Lower lobe of right lung (tissue), 2 donors: ENCODE results near the gene TERT. TPM values are rescaled to one million over a fixed set of nuclear protein-coding genes. Genes with fewer than 3 reads are reported as not detected.

Experiments
- ATAC-seq, 2 donors: fragments of 200-7000 bp; cut with Tn5 transposase; one replicate each; pipeline ENCODE4 v1.9.1; 2020 to 2022; ENCODE audit warnings: mild to moderate bottlenecking in 2 of 2, moderate library complexity in 2 of 2
- DNase-seq: peaks from one replicate; pipeline ENCODE4 v3.0.0-alpha.2; 2020
- H3K27ac ChIP-seq: fragments of 200-600 bp; one replicate; pipeline ENCODE4 v1.8.0; 2022
- H3K27me3 ChIP-seq: fragments of 200-600 bp; one replicate; pipeline ENCODE4 v1.8.0; 2022; ENCODE audit warnings: low read depth
- H3K36me3 ChIP-seq: fragments of 200-600 bp; one replicate; pipeline ENCODE4 v1.8.0; 2022; ENCODE audit warnings: mild to moderate bottlenecking
- H3K4me1 ChIP-seq: fragments of 200-600 bp; one replicate; pipeline ENCODE4 v1.8.0; 2022
- H3K4me3 ChIP-seq: fragments of 200-600 bp; one replicate; pipeline ENCODE4 v1.8.0; 2022; ENCODE audit warnings: mild to moderate bottlenecking
- H3K9me3 ChIP-seq: fragments of 200-600 bp; one replicate; pipeline ENCODE4 v1.8.0; 2022
- CTCF ChIP-seq: fragments of 200-600 bp; IDR thresholded peaks from one replicate; pipeline ENCODE4 v1.8.0; 2022; ENCODE audit warnings: antibody characterized with exemption, mild to moderate bottlenecking
- intact Hi-C: fragments of 100-400 bp; cut with DNase I; formaldehyde crosslinking; loops from one replicate; pipeline ENCODE4 v1.11.0; 2022
- total RNA-seq: library from RNA; stranded (reverse); fragmentation: NEBNext Ultra II Directional; extraction: Animal tissue kit (Norgen Biotek cat#: 25700); gene quantifications from one replicate; pipeline ENCODE4 v1.2.1, GENCODE V29; 2021
- donor health status: DM: no; HTN: yes; CAD: no; lungs with severe emphysema.

The TERT gene
- total RNA-seq, 1 donor from 2014 or later = not detected

- H3K4me3 ChIP-seq = no peak overlapping the region
- H3K27me3 ChIP-seq = no peaks in the 10 kb centered on the region
- no peaks in the 10 kb centered on the region for H3K9me3 ChIP-seq
- H3K27ac ChIP-seq = no peak overlapping the region
- no peak for DNase-seq
- intact Hi-C loops = no loop called here
- no peaks in the 10 kb centered on the region for H3K4me1 ChIP-seq
- ATAC-seq = no peak
- TF ChIP-seq CTCF = no peak
- no peaks in the 10 kb centered on the region for H3K36me3 ChIP-seq
Measured at GRCh38 chr5:1257363-1257762, 37.5 kb downstream of the TERT start.

- intact Hi-C loops = no loop called here
- Histone ChIP-seq H3K9me3 (no peaks in the 10 kb centered on the region), H3K36me3 (no peaks in the 10 kb centered on the region), H3K27ac (no peak overlapping the region), H3K4me1 (no peaks in the 10 kb centered on the region), H3K27me3 (no peaks in the 10 kb centered on the region), H3K4me3 (no peak overlapping the region)
- DNase-seq (no peak), ATAC-seq (no peak)
- TF ChIP-seq CTCF = no peak
Measured at GRCh38 chr5:1256776-1257175, 38.1 kb downstream of the TERT start.

- H3K36me3 ChIP-seq = no peaks in the 10 kb centered on the region
- no peaks in the 10 kb centered on the region for H3K4me1 ChIP-seq
- H3K27ac ChIP-seq = no peak overlapping the region
- no peak overlapping the region for H3K4me3 ChIP-seq
- DNase-seq (no peak), ATAC-seq (no peak)
- H3K27me3 ChIP-seq = no peaks in the 10 kb centered on the region
- H3K9me3 ChIP-seq = no peaks in the 10 kb centered on the region
- intact Hi-C loops = no loop called here
- no peak for TF ChIP-seq CTCF
Measured at GRCh38 chr5:1255081-1255561, 39.7 kb downstream of the TERT start.

- DNase-seq = no peak
- H3K4me1 ChIP-seq = no peaks in the 10 kb centered on the region
- H3K36me3 ChIP-seq = no peaks in the 10 kb centered on the region
- intact Hi-C loops = no loop called here
- H3K27me3 ChIP-seq = no peaks in the 10 kb centered on the region
- no peak overlapping the region for H3K27ac ChIP-seq
- TF ChIP-seq CTCF = no peak
- H3K9me3 ChIP-seq = no peaks in the 10 kb centered on the region
- no peak overlapping the region for H3K4me3 ChIP-seq
- ATAC-seq = no peak
Measured at GRCh38 chr5:1254196-1254595, 40.7 kb downstream of the TERT start.

- Histone ChIP-seq H3K27me3 (peaks cover under 1% of the 10 kb centered on the region), H3K27ac (no peak overlapping the region), H3K36me3 (no peaks in the 10 kb centered on the region), H3K4me1 (no peaks in the 10 kb centered on the region), H3K9me3 (no peaks in the 10 kb centered on the region), H3K4me3 (no peak overlapping the region)
- intact Hi-C loops = no loop called here
- ATAC-seq = no peak
- TF ChIP-seq CTCF = no peak
- DNase-seq = no peak
Measured at GRCh38 chr5:1253456-1254105, 41.3 kb downstream of the TERT start.
